HCT116 (cell line): Measurements from ENCODE around the gene ADARB1. TPM values are rescaled to one million over a fixed set of nuclear protein-coding genes. Genes with fewer than 3 reads are reported as not detected.

Experiments used
- ATAC-seq: fragments of 200-7000 bp; cut with Tn5 transposase; 2 replicates; pipeline ENCODE4 v1.9.1; 2020; ENCODE audit warnings: mild to moderate bottlenecking, moderate library complexity
- BruUV-seq: library from RNA; stranded (reverse); fragments of 400-500 nt; replicated peaks from 2 replicates; lab custom pipeline; 2021; lab: Mats Ljungman, UMichigan
- CTCF ChIA-PET: fragments of 300-600 bp; sonication (Branson Sonifier 250); formaldehyde crosslinking; loops from one replicate; lab custom pipeline; 2021; ENCODE audit warnings: antibody characterized with exemption; lab: Charles Lee
- POLR2A ChIA-PET: fragments of 300-600, 350-600 bp; sonication (Branson Sonifier 250); formaldehyde crosslinking; loops from one replicate; lab custom pipeline; 2021; ENCODE audit warnings: antibody characterized with exemption; lab: Charles Lee
- RAD21 ChIA-PET, 2 experiments: fragments of 300-600 bp; sonication (Branson Sonifier 250); formaldehyde crosslinking; loops; one replicate each; lab custom pipeline; 2023; ENCODE audit warnings: low total read pairs in 2 of 2; ENCODE audit not compliant: uncharacterized antibody in 2 of 2, unreplicated experiment in 2 of 2, low non-redundant PET in 1 of 2; lab: Charles Lee
- DNase-seq: peaks from one replicate; pipeline ENCODE4 v3.0.0-alpha.2; 2010; ENCODE audit warnings: low read depth, low spot score
- H2AFZ ChIP-seq: fragments of 200-600 bp; shearing (Covaris generic), sonication (generic); 2 replicates; pipeline ENCODE4 v1.6.1; 2017; ENCODE audit warnings: low read depth, mixed run types, mixed read lengths, antibody characterized with exemption, low read length; ENCODE audit not compliant: poor library complexity, severe bottlenecking
- H3K27ac ChIP-seq: 2 replicates; pipeline ENCODE4 v1.5.1; 2012; ENCODE audit warnings: low read depth, low read length
- H3K27me3 ChIP-seq: fragments of 200-600 bp; sonication (generic); 2 replicates; pipeline ENCODE4 v1.6.1; 2016; ENCODE audit warnings: mixed run types, low read length, mixed read lengths; ENCODE audit not compliant: insufficient read depth
- H3K36me3 ChIP-seq, 2 experiments: fragments of 200-500 bp in 1 of 2; fragments of 200-600 bp in 1 of 2; sonication (Bioruptor generic) in 1 of 2; sonication (generic) in 1 of 2; 2 replicates each; pipeline versions ENCODE4 v1.5.1 to v1.6.1; 2014 to 2016; ENCODE audit warnings: low read length in 2 of 2, inconsistent platforms in 1 of 2, mixed read lengths in 1 of 2, mixed run types in 1 of 2; ENCODE audit not compliant: insufficient read depth in 2 of 2, control insufficient read depth in 1 of 2
- H3K4me1 ChIP-seq, 2 experiments: fragments of 200-600 bp in 1 of 2; sonication (generic) in 1 of 2; 2 replicates each; pipeline versions ENCODE4 v1.5.1 to v1.6.1; 2012 to 2017; ENCODE audit warnings: low read length in 2 of 2, inconsistent platforms in 1 of 2, mild to moderate bottlenecking in 1 of 2, mixed read lengths in 1 of 2, mixed run types in 1 of 2, moderate library complexity in 1 of 2; ENCODE audit not compliant: insufficient read depth in 2 of 2, control insufficient read depth in 1 of 2
- H3K4me2 ChIP-seq: fragments of 200-600 bp; sonication (generic); 2 replicates; pipeline ENCODE4 v1.6.1; 2017; ENCODE audit warnings: mixed run types, low read length, mixed read lengths
- H3K4me3 ChIP-seq, 2 experiments: fragments of 200-600 bp in 1 of 2; sonication (generic) in 1 of 2; replicated peaks in 1 of 2; 2 replicates each; pipeline ENCODE4 v1.5.1; 2011 to 2016; ENCODE audit warnings: low read length in 2 of 2, control low read depth in 1 of 2, low read depth in 1 of 2, mild to moderate bottlenecking in 1 of 2, mixed read lengths in 1 of 2, mixed run types in 1 of 2
- H3K79me2 ChIP-seq: fragments of 200-600 bp; sonication (generic); 2 replicates; pipeline ENCODE4 v1.6.1; 2017; ENCODE audit warnings: mild to moderate bottlenecking, mixed run types, low read length, moderate library complexity, mixed read lengths; ENCODE audit not compliant: insufficient read depth
- H3K9ac ChIP-seq: fragments of 200-600 bp; sonication (generic); 2 replicates; pipeline ENCODE4 v1.6.1; 2016; ENCODE audit warnings: low read length, mixed read lengths
- H3K9me2 ChIP-seq: fragments of 200-600 bp; sonication (generic), shearing (Covaris generic); 2 replicates; pipeline ENCODE4 v1.6.1; 2017; ENCODE audit warnings: mixed run types, mild to moderate bottlenecking, moderate library complexity; ENCODE audit not compliant: insufficient read depth
- H3K9me3 ChIP-seq, 2 experiments: fragments of 200-500 bp in 1 of 2; fragments of 200-600 bp in 1 of 2; sonication (Bioruptor generic) in 1 of 2; sonication (generic) in 1 of 2; 2 replicates each; pipeline ENCODE4 v1.6.1; 2014 to 2017; ENCODE audit warnings: low read length in 2 of 2, mixed read lengths in 2 of 2, inconsistent platforms in 1 of 2, low read depth in 1 of 2, mild to moderate bottlenecking in 1 of 2, mixed run types in 1 of 2, moderate library complexity in 1 of 2; ENCODE audit not compliant: control insufficient read depth in 1 of 2, insufficient read depth in 1 of 2
- H4K20me1 ChIP-seq: fragments of 200-600 bp; sonication (generic), shearing (Covaris generic); 2 replicates; pipeline ENCODE4 v1.6.1; 2017; ENCODE audit warnings: mixed run types, mild to moderate bottlenecking, moderate library complexity; ENCODE audit not compliant: insufficient read depth
- ATF3 ChIP-seq: IDR thresholded peaks from 2 replicates; pipeline ENCODE4 v1.6.1; 2012
- CBX3 ChIP-seq: IDR thresholded peaks from 2 replicates; pipeline ENCODE4 v1.6.1; 2012; ENCODE audit warnings: low read depth
- CTCF ChIP-seq, 3 experiments: fragments of 200-600 bp in 1 of 3; sonication (generic) in 1 of 3; IDR thresholded peaks in 2 of 3; conservative IDR thresholded peaks in 1 of 3; 2 replicates each; pipeline ENCODE4 v1.5.1; 2012 to 2017; ENCODE audit warnings: low read depth in 2 of 3, low read length in 2 of 3, antibody characterized with exemption in 1 of 3, borderline replicate concordance in 1 of 3, control low read depth in 1 of 3, mild to moderate bottlenecking in 1 of 3, mixed read lengths in 1 of 3, mixed run types in 1 of 3, moderate library complexity in 1 of 3; ENCODE audit not compliant: insufficient read depth in 1 of 3
- REST ChIP-seq: IDR thresholded peaks from 2 replicates; pipeline ENCODE4 v1.6.1; 2012; ENCODE audit warnings: low read depth
- intact Hi-C: fragments of 100-400 bp; cut with micrococcal nuclease; formaldehyde crosslinking; loops from 2 replicates; pipeline ENCODE4 v1.10.0; 2022
- total RNA-seq: library from RNA; stranded (reverse); gene quantifications from one replicate; pipeline ENCODE4 v1.2.1, GENCODE V29; 2021; ENCODE audit not compliant: unreplicated experiment

Gene ADARB1
- total RNA-seq, 1 experiment from 2014 or later, result 13.5 TPM

GRCh38 chr21:45164838-45165237, 90.5 kb downstream of the ADARB1 start:
- no peaks in the 10 kb centered on the region for H3K9me2 ChIP-seq
- H3K36me3 ChIP-seq, result no peaks in the 10 kb centered on the region
- H3K4me3 ChIP-seq, result no peak overlapping the region
- no peak for ATAC-seq
- BruUV-seq, result no TSS peak
- DNase-seq, result no peak
- ChIA-PET CTCF (no interaction called here), RAD21 (no interaction called here), POLR2A (no interaction called here)
- no peaks in the 10 kb centered on the region for H3K79me2 ChIP-seq
- H3K9ac ChIP-seq, result no peak overlapping the region
- H4K20me1 ChIP-seq, result no peaks in the 10 kb centered on the region
- H3K4me1 ChIP-seq, result no peaks in the 10 kb centered on the region; a peak in 2 of 4 replicates
- H3K27ac ChIP-seq, result no peak overlapping the region
- no peaks in the 10 kb centered on the region for H3K9me3 ChIP-seq
- H3K4me2 ChIP-seq, result no peak overlapping the region
- no peak overlapping the region for H2AFZ ChIP-seq
- no peaks in the 10 kb centered on the region for H3K27me3 ChIP-seq
- intact Hi-C loops, result no loop called here
- no peak for TF ChIP-seq REST
- TF ChIP-seq ATF3, result no peak
- no peak for TF ChIP-seq CTCF (IDR thresholded peaks at IDR 0.05 in 2 of 3, conservative IDR thresholded peaks at IDR 0.05 in 1 of 3; ENCODE audit: borderline replicate concordance in 1 of 3, insufficient read depth in 1 of 3, low read depth in 2 of 3, low read length in 2 of 3)
- TF ChIP-seq CBX3, result no peak
